ENCODE results near the gene LGMN.

GRCh38 chr14:92675421-92675820, 73.0 kb downstream of the LGMN start:
- TF ChIP-seq CTCF (IDR thresholded peaks at IDR 0.05; ENCODE audit: insufficient read depth, low read length, poor library complexity, severe bottlenecking) (no peak), EZH2phosphoT487 (conservative IDR thresholded peaks at IDR 0.05; ENCODE audit: low read length) (no peak)
